ENCODE measurements around the gene TEAD1.

GRCh38 chr11:12871788-12872321 lies 197.6 kb downstream of the TEAD1 start:
- TF ChIP-seq CTCF (conservative IDR thresholded peaks at IDR 0.05 in 1 of 2, IDR thresholded peaks at IDR 0.05 in 1 of 2; ENCODE audit: low read depth in 1 of 2, low read length in 2 of 2) (no peak), EZH2 (IDR thresholded peaks at IDR 0.05; ENCODE audit: low read length, missing control alignments) (no peak)

Measured in fibroblast of lung (primary cell).